ENCODE measurements around the gene DIS3L2. TPM values are rescaled to one million over a fixed set of nuclear protein-coding genes. Genes with fewer than 3 reads are reported as not detected.

DIS3L2 gene
- total RNA-seq, 1 experiment from 2014 or later = 32.6 TPM

- Mint-ChIP-seq H3K27ac (ENCODE audit: low read depth, unreplicated experiment) (peak overlapping the region; percentile 94), H3K4me1 (ENCODE audit: insufficient read depth, unreplicated experiment) (peaks cover 20% of the 10 kb centered on the region), H3K36me3 (ENCODE audit: insufficient read depth, unreplicated experiment) (peaks cover 6% of the 10 kb centered on the region), H3K4me3 (ENCODE audit: unreplicated experiment) (peak overlapping the region; percentile 25), H3K27me3 (ENCODE audit: insufficient read depth, unreplicated experiment) (no peaks in the 10 kb centered on the region), H3K9me3 (ENCODE audit: unreplicated experiment) (no peaks in the 10 kb centered on the region)
- no TSS peak for BruUV-seq (replicated peaks)
- intact Hi-C loops (cut with micrococcal nuclease) = loop anchor here (10.0 kb wide), 1 partner anchor 170 kb away; no protein-coding TSS in a partner anchor
- ChIA-PET CTCF (interaction anchor here (0.5 to 1.9 kb wide), 7 partner anchors 11 to 389 kb away, joined by 3 to 12 read pairs (median 4); partner anchors contain the start of gene NPPC), POLR2A (interaction anchor here (0.6 kb wide), 1 partner anchor 1586 kb away, joined by 3 read pairs; no protein-coding TSS in a partner anchor)
- peak; percentile 93 for DNase-seq (ENCODE audit: unreplicated experiment)
- peak; percentile 29 for TF ChIP-seq CTCF (IDR thresholded peaks at IDR 0.05; ENCODE audit: unreplicated experiment)
Observed at GRCh38 chr2:232315049-232315922, 353.8 kb downstream of the DIS3L2 start.

- Mint-ChIP-seq H3K36me3 (ENCODE audit: insufficient read depth, unreplicated experiment) (peaks cover 6% of the 10 kb centered on the region), H3K27ac (ENCODE audit: low read depth, unreplicated experiment) (peak overlapping the region; percentile 94), H3K4me1 (ENCODE audit: insufficient read depth, unreplicated experiment) (peaks cover 20% of the 10 kb centered on the region), H3K27me3 (ENCODE audit: insufficient read depth, unreplicated experiment) (no peaks in the 10 kb centered on the region), H3K4me3 (ENCODE audit: unreplicated experiment) (peak overlapping the region; percentile 25), H3K9me3 (ENCODE audit: unreplicated experiment) (no peaks in the 10 kb centered on the region)
- intact Hi-C loops (cut with micrococcal nuclease) = loop anchor here (10.0 kb wide), 1 partner anchor 171 kb away; no protein-coding TSS in a partner anchor
- no peak for DNase-seq (ENCODE audit: unreplicated experiment)
- POLR2A ChIA-PET = interaction anchor here (0.6 kb wide), 1 partner anchor 1587 kb away, joined by 3 read pairs; no protein-coding TSS in a partner anchor
- CTCF ChIA-PET = interaction anchor here (0.5 to 1.9 kb wide), 6 partner anchors 10 to 390 kb away, joined by 3 to 12 read pairs (median 4); partner anchors contain the start of gene NPPC
- BruUV-seq (replicated peaks) = TSS peak; percentile 45
- TF ChIP-seq CTCF (IDR thresholded peaks at IDR 0.05; ENCODE audit: unreplicated experiment) = no peak
Observed at GRCh38 chr2:232315923-232316299, 354.4 kb downstream of the DIS3L2 start.

- no peak for TF ChIP-seq CTCF (IDR thresholded peaks at IDR 0.05; ENCODE audit: unreplicated experiment)
- no peaks in the 10 kb centered on the region for H3K9me3 Mint-ChIP-seq (ENCODE audit: unreplicated experiment)
- intact Hi-C loops (cut with micrococcal nuclease) = loop anchor here (10.0 kb wide), 1 partner anchor 172 kb away; no protein-coding TSS in a partner anchor
- POLR2A ChIA-PET = no interaction called here
- no peaks in the 10 kb centered on the region for H3K27me3 Mint-ChIP-seq (ENCODE audit: insufficient read depth, unreplicated experiment)
- no TSS peak for BruUV-seq (replicated peaks)
- peaks cover 20% of the 10 kb centered on the region for H3K4me1 Mint-ChIP-seq (ENCODE audit: insufficient read depth, unreplicated experiment)
- H3K27ac Mint-ChIP-seq (ENCODE audit: low read depth, unreplicated experiment) = peak overlapping the region; percentile 94
- CTCF ChIA-PET = interaction anchor here (1.2 to 1.9 kb wide), 4 partner anchors 9 to 19 kb away, joined by 3 to 12 read pairs (median 4); no protein-coding TSS in a partner anchor
- H3K36me3 Mint-ChIP-seq (ENCODE audit: insufficient read depth, unreplicated experiment) = peaks cover 6% of the 10 kb centered on the region
- no peak overlapping the region for H3K4me3 Mint-ChIP-seq (ENCODE audit: unreplicated experiment)
- DNase-seq (ENCODE audit: unreplicated experiment) = no peak
Observed at GRCh38 chr2:232316461-232317330, 355.2 kb downstream of the DIS3L2 start.
